ENCODE data around the gene SLC2A14. TPM values are rescaled to one million over a fixed set of nuclear protein-coding genes. Genes with fewer than 3 reads are reported as not detected.

Gene SLC2A14
- total RNA-seq (2022; extraction: Qiagen RNA extraction; ENCODE audit: low read depth), result 0.07 TPM in 1 of 5 replicates, not detected in the others

GRCh38 chr12:7872566-7873319 is at the start of gene SLC2A14:
Gene SLC2A14, minus strand, starts transcription at chr12:7872915. Its CDS starts 3,035 bp downstream, at chr12:7869880.

GRCh38 chr12:7788884-7789528 is 83.7 kb downstream of the SLC2A14 start, which contains the start of gene NANOG:
Gene NANOG, plus strand, starts transcription at chr12:7789402. Its CDS starts 213 bp downstream, at chr12:7789615.

Other genes starting within 250 kb of the SLC2A14 start
- not detected in 5 replicates for gene APOBEC1, start 207.0 kb downstream of the SLC2A14 start, total RNA-seq (2022; extraction: Qiagen RNA extraction; ENCODE audit: low read depth)
- gene GDF3, start 177.1 kb downstream of the SLC2A14 start, total RNA-seq (2022; extraction: Qiagen RNA extraction; ENCODE audit: low read depth), result not detected in 5 replicates
- not detected in 5 replicates for gene DPPA3, start 161.5 kb downstream of the SLC2A14 start, total RNA-seq (2022; extraction: Qiagen RNA extraction; ENCODE audit: low read depth)
- not detected in 5 replicates for gene CLEC4C, start 125.5 kb downstream of the SLC2A14 start, total RNA-seq (2022; extraction: Qiagen RNA extraction; ENCODE audit: low read depth)
- gene NANOGNB, start 107.7 kb downstream of the SLC2A14 start, total RNA-seq (2022; extraction: Qiagen RNA extraction; ENCODE audit: low read depth), result not detected in 5 replicates
- gene NANOG, start 83.5 kb downstream of the SLC2A14 start, total RNA-seq (2022; extraction: Qiagen RNA extraction; ENCODE audit: low read depth), result not detected in 5 replicates
- 2.0 to 4.3 TPM (median 3.4 TPM) in 5 replicates for gene SLC2A3, start 63.3 kb upstream of the SLC2A14 start, total RNA-seq (2022; extraction: Qiagen RNA extraction; ENCODE audit: low read depth)
- gene FOXJ2, start 159.8 kb upstream of the SLC2A14 start, total RNA-seq (2022; extraction: Qiagen RNA extraction; ENCODE audit: low read depth), result 6.6 to 10.0 TPM (median 9.9 TPM) in 5 replicates
- not detected in 5 replicates for gene C3AR1, start 193.4 kb upstream of the SLC2A14 start, total RNA-seq (2022; extraction: Qiagen RNA extraction; ENCODE audit: low read depth)
- gene NECAP1, start 209.4 kb upstream of the SLC2A14 start, total RNA-seq (2022; extraction: Qiagen RNA extraction; ENCODE audit: low read depth), result 10.5 to 20.6 TPM (median 17.4 TPM) in 5 replicates